ENCODE data around the gene EMILIN3.

Gene EMILIN3, protein sequence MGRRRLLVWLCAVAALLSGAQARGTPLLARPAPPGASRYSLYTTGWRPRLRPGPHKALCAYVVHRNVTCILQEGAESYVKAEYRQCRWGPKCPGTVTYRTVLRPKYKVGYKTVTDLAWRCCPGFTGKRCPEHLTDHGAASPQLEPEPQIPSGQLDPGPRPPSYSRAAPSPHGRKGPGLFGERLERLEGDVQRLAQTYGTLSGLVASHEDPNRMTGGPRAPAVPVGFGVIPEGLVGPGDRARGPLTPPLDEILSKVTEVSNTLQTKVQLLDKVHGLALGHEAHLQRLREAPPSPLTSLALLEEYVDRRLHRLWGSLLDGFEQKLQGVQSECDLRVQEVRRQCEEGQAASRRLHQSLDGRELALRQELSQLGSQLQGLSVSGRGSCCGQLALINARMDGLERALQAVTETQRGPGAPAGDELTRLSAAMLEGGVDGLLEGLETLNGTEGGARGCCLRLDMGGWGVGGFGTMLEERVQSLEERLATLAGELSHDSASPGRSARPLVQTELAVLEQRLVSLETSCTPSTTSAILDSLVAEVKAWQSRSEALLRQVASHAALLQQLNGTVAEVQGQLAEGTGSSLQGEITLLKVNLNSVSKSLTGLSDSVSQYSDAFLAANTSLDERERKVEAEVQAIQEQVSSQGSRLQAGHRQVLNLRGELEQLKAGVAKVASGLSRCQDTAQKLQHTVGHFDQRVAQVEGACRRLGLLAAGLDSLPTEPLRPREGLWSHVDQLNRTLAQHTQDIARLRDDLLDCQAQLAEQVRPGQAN

DNA sequence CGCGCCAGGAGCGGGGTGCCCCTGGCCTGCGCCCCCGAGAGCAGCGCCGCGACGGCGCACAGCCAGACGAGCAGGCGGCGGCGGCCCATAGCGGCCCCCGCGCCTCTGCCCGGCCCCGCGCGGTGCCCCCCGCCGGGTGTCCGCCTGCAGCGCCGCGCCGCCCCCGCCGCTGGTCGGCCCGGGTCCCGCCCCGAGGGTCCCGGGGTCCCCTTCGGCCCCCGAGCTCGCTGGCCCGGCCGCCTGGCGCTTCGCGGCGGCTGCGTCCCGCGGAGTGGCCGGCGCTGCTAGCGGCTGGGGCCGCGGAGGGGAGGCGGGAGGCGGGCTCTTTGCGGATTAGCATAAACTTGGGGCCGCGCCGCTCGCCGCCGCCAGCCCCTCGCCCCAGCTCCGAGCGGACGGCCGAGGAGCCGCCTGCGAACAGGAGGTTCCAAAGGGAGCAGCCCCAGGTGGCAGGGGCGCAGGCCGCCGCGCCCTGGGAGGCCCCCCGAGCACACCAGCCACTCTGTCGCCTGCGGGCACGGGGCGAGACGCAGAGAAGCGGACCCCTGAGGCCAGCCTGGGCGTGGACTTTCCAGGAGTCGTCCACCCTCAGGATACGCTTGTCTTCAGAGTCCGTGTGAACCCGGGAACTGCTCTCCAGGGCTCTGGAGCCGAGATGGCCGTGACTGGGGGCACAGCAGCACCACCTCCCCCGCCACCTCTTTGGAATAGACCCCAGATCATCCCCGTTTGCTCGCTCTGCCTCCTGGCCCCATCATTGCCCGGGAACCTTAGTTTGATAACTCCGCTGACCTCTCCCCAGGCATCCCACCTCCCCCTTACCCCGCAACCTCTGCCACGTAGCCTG, at the start of gene EMILIN3:
Gene EMILIN3, minus strand, starts transcription at position 273 of the 847 bp plus-strand sequence. Its CDS starts 184 bp downstream, at position 89.
- no peak for DNase-seq (ENCODE audit: low read depth, low spot score)

DNA sequence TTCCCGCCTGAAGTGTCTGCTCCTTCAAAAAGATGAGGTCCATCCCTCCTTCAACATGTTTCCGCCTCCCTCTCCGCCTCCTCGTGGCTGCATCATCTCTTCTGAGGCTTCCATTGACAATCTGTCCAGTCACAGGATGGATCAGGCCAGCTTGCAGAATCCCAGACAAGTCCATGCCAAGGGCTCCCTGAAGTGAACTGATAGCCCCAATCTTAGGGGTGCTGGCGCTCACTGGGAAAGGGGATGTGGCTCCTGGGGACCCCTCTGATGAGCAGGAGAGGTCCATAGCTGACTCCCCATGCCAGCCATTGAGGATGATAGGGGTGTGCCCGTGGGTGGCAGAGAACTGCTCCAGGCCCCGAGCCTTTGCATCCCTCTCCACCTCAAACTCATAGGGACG, 48.6 kb upstream of the EMILIN3 start:
- no peak for DNase-seq (ENCODE audit: low read depth, low spot score)

DNA sequence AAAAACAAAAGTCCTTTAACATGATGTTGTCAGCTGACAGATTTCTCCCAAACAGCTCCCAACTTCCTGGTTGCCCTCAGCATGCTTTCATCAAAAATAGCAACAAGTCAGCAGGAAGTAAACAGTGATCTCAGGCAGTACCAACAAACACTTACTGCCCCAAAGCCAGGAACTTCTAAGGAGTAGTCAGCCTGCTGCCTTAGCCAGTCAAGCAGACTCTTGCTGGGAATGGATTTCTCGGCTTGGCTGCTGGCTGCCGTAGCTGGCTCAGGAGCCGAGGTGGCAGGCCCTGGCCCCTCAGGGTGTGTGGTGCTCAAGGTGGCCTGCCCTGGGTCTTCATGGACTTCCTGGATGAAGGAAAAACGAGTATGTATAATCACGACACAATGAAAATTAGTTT, 46.6 kb upstream of the EMILIN3 start:
- DNase-seq (ENCODE audit: low read depth, low spot score), result no peak

DNA sequence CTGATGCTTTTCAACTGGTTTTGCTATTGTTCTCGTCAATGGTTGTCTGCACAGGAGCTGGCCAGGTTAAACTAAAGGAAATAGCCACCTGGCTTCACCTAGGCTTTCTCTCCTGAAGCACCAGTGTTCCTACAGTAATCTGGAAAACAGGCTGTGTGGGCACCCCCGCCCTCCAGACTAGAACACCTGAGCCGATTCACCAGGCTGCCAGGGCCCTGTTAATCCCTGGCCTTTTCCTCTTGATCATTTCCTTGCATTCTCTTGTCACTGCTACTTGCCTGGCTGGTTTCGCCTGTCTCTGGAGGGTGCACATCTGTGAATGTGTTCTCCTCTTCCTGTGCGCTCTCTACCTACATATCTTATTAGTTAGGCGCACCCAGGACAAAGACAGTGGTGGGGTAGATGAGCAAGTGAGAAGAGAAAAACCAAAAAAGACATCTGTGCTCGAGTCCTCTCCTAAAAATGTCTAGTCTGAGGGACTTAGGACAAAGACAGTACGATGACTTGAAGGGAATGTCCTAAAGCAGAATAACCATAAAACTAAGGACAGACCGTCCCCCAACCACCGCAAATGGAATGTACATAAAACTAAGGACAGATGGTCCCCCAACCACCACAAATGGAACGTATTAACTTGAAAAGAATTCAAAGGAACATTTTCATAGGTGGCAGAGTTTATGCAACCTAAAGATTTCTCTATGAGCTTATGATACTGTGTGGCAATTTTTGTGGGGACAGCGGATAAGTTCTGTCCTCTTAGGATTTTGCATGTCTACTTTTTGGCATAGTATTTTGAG, 45.9 kb upstream of the EMILIN3 start:
- no peak for DNase-seq (ENCODE audit: low read depth, low spot score)

DNA sequence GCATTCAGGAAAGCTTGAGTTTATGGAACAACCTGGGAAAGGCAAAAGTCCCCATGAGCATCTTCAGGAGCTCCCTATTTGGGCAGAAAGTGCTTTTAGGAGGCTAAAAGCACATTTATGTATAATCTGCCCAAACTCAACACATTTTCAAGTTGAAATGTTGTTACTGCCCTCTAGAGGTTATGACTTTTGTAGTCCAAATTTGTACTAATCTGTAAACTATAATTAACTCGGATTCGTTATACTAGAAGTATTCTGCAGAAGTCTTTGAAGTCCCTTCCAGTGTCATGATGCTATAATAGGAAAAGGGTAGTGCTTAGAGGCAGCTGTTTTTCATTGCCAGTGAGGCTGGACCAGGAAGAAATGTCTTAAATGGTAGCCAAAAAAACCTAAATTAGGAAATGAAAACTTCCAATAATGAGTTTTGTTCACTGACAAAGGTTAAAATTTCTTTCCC, 44.8 kb upstream of the EMILIN3 start:
- no peak for DNase-seq (ENCODE audit: low read depth, low spot score)

DNA sequence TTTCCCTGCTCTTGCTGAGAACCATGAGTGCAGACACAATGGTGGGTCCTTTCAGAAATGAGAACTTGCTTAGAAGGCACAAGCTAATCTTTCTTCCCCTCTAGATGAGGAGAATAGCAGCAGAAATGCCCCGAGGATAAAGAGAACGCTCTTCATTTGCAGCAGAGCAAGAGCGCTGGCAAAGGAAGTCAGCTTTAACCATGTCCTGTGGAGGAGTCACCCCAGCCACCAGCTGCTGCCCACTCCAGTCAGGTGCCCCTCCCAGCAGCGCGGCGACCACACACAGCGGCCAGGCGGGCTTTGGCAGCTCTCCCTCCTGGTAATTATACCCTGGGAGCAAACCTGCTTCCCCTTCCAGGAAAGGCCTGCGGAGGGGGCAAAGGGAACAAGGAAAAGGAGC, 42.4 kb upstream of the EMILIN3 start:
- no peak for DNase-seq (ENCODE audit: low read depth, low spot score)

DNA sequence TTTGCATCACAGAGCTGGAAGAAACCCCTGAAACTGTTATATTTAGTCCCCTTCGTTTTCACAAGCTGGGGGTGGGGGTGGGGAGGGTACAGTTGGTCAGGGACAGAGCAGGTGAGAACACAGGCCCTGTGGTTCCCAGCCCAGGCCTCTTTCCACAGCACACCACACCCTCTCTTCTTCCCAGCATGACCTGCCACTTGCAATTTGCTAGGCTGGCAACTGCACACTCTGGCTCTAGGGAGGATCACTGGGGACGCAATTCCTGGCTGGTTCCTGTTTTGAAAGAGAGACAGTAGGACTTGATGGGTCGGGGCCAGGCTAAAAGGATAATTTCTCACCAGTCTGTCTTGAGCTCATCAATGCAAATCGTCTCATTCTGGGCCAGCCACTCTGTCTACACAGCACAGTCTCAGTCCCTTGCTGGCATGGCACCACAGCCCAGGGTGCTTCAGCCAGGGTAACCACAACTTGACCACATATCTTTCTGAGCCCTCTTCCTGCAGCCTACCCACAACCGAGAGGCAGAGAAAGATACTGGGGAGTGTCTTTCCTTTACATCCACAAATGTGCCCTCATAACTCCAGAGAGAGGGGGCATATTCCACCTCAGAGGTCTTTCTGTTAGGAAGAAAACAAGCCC, 41.7 kb upstream of the EMILIN3 start:
- DNase-seq (ENCODE audit: low read depth, low spot score), result no peak

DNA sequence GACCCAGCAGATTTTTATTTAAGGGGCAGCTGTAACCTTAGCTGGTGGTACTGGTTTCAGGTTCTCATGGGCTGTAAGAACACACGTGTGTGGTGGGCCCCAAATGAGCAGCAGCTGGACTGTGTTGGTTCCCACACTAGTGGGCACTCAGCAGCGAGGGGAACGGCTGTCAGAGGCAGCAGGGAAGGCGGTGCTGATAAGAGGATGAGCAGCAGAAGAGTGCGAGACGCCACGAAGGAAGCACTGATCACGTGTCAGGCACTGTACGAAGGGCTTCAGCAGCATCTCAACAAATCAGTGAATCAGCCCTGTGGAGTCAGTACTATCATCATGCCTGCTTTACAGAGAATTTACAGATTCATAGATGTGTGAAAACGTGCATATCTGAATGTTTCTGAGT, 41.0 kb upstream of the EMILIN3 start:
- DNase-seq (ENCODE audit: low read depth, low spot score), result no peak

DNA sequence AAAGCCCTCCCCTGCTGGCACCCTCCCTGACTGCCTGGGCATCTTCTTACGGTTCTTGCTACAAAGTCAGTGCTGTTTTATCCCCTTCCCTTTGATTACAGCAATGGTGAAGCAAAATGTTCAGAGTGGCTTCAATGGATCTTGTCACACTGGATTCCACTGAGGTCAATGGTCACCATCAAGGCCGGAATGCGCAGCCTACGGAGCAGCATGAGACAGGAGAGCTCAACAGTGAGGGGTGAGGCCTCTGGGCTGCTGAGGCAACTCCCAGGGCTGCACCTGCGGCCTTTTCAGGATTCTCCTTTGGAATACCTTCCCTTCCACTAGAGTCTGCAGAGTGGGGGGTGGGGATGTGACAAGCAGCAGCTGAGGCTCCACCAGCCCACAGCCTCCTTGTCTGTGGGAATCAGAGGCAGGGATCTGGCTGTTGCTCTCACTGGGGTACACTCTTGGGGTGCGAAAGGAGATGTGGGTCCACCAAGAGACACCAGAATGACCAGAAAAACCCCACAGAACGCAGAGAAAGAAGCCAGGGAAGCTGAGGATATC, 40.4 kb upstream of the EMILIN3 start:
- DNase-seq (ENCODE audit: low read depth, low spot score), result no peak

DNA sequence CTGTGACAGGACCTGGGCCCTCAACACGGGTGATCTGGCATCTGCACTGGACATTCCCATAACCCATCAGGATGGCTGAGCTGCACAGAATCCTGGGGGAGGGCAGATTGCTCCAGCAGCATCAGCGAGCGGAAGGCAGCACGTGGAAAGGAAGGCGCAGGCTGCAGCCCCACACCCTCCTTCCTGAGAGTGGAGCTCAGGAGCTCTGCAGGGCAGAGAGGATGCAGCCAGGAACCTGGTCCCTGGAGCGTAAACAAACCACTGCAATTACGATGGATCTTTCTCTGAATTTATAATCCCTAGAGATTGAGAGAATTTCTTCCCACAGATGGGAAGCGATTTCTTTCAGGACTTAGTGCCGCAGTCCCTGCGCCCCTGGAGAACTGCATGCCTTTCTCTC, 39.7 kb upstream of the EMILIN3 start:
- no peak for DNase-seq (ENCODE audit: low read depth, low spot score)

DNA sequence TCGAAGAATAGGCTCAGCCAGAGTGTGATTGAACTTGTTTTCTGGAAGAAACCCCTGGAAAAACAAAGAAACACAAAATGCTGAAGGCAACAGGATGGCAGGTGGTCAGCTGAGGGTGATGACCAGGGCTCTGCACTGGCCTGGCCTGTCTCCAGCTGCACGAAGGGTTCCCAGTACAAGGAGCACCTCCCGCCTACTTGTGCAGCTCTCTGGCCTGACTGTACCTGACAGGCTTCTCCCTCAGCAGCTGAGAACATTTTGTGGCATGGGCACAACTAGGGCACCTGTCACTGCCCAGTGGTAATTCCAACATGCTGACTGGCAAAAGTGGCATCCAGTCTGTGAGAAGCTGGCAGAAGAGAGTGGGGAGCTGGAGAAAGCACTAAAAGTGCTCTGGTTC, 38.8 kb upstream of the EMILIN3 start:
- no peak for DNase-seq (ENCODE audit: low read depth, low spot score)

DNA sequence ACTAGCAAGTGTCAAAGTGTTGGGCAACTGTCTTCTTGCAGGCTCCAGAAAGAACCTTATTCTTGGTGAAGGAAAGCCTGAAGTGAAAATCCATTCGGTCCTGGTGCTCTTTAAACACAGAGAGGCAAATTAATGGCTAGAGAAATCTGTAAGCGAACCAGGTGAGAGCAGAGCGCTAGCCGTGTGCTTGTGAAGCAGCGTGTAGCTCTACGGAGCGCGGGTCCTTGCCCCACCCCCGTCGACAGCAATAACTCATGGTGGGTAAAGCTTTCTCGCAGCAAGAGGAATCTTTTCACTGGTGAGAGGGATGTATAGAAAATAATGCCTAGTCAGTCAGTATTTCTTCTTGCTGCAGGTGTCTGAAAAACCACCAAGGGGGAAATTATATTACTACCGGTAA, 37.0 kb upstream of the EMILIN3 start:
- no peak for DNase-seq (ENCODE audit: low read depth, low spot score)

DNA sequence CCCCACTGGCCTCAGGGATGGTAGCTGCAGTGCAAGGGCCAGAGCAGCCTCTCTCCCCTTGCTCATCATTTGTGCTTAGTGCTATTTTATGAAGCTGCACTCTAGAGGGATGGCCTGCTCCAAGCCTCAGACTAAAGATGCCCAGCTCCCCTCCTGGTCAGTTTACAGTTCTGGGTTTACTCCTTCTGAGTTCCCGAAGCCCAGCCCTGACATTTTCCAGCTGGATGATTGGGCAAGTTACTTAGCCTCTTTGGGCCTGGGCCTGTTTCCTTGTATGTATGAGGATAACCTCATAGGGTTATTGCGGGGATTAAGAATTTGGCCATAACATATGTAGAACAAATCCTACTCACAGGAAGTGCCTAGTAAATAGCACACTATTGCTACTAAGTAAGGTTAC, 31.8 kb upstream of the EMILIN3 start:
- DNase-seq (ENCODE audit: low read depth, low spot score), result no peak

DNA sequence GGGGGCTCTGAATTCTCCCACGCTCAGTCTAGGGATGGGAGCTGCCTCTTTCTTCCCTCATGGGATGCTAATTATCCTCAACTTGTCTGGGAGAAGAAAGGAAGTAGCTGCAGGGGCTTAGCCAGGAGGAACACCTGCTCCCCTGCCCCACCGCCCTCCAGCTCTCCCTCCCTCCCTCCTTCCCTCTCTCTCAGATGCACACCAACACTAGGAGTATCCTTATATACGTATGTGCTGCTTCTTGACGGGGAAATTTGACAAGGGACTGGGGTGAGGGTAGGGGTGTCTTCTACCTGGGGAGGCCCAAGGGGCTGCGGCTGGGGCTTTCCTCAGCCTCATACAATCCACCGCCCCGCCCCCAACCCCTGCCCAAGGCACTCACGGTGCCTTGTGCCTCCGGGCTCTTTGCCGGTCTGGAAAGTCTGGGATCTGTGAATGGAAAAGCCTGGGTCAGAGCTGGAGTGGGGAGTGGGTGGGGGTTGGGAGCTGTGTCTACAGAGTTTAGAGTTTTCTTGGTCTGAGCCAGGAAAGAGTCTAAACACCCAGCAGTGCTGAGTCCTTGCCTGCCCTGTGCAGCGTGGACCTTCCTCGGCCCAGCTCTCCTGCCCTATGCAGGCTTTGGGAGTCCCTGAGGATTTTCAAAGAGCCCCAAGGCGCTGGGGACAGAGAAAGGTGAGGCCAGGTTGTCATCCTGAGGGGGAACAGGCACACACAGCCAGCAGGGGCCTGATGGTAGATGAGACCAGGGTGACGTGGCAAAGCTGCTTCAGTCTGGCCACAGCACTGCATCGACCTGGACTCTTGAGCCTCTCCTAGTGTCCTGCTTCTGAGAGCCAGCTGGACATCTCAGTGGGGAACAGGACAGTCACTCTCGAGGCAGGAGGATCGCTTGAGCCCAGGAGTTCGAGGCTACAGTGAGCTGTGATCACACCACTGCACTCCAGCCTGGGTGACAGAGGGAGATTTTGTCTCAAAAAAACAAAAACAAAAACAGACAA, 29.3 kb upstream of the EMILIN3 start:
- DNase-seq (ENCODE audit: low read depth, low spot score), result no peak

DNA sequence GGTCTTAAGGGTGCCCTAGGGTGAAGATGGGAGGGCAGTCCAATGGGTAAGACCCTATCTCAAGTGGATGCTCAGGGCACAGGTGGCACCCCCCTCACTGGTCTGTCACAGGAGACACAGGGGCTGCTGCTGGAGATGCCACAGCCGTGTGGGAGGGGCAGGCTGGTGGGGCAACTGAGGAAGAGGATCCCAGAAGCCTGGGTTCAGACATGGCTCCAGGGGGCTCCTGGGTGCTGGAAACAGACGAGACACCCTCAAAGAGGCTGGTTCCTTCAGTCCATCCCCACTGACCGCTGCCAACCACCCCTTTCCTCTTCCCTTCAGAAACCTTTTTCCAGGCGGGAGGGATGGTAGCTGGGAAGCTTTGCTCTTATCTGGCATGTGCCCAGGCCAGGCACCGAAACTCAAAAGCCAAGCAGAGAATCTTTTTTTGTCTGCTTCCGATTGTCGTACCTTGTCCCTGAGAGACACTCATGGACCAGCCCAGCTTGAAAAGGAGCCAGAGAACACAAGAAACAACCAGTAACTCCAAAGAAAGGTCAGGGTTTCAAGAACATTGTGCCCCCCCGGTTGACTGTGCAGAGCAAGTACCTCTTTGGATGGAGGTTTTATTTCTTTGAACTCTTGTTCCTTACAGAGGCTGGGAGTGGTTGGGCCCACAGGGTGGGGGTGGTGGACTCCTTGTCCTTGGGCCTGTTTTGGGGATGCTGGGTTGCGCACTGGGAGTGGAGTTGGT, 28.5 kb upstream of the EMILIN3 start:
- no peak for DNase-seq (ENCODE audit: low read depth, low spot score)

DNA sequence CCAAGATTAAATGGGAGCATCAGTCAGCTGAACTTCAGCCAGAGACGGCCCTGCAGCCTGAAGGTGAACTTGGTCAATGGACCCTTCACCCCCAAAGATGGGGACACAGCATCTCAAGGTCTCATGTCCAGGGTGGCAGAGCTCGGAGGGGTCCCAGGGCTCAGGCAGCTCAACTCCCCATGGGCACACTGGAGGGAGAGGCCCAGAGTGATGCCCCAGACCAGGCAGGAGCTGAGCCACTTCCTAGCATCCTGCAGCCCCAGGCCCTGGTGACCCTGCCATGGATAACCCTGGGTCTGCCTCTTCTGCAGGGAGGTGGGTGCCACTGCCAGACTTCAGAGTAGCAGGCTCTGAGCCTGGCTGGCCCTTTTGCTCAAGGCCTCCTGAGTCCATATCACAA, 27.5 kb upstream of the EMILIN3 start:
- DNase-seq (ENCODE audit: low read depth, low spot score), result no peak

DNA sequence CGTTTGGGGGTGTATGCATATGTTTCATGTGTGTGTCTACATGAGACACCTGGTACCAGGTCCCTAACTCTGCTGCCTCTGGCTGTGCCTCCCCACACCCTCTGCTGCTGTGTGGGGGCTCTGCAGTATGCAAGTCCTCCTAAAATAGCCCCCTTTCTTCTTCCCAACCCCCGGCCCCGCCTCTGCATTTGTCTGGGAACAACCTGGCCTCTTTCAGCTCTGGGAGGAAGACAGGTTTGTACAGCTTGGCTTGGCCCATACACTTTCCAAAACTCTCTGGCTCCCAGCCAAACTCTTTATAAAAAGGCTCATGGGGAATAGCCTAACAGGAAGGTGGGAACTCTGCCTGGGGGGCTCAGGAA, 27.1 kb upstream of the EMILIN3 start:
- no peak for DNase-seq (ENCODE audit: low read depth, low spot score)

DNA sequence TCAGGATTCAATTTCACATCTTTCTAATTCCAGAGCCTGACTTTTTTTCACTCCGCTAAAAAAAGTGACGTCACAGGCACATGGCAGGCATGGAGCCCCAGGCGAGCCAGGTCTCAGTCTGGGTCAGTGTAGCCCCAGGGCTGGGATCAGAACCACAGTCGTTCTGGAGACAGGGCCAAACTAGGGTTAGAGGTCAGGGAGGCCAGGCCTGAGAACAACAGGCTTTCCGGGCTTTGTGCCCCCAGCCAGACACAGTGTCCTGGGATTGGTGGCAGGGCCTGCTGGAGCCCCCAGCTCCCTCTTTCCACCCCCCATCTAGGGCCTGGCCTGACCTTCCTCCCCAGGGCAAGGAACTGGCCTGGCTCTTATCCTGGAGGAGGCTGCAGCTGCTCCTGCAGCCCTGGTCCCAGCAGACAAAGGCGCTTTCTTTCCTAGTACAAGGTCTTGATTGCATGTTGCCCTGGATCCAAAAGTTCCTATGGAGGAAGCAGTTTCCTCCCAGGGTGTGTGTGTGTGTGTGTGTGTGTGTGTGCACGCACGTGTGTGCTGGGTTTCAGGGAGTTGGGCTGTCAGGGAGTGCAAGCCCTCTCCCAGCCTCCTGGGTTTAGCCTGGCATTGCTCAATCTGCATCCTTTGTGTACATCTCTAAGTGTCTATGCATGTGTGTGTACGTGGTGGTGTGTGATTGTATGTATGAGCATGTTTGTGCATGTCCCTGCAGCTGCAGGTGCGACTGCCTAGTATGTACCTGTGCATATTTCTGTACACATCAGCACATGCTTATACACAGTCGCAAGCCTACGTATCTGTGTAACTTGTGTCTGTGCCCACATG, 26.5 kb upstream of the EMILIN3 start:
- no peak for DNase-seq (ENCODE audit: low read depth, low spot score)

Data from activated naive CD8-positive, alpha-beta T cell treated with anti-CD3 and anti-CD28 coated beads, Interleukin-2, amount 50 U/mL, for 16 hours (primary cell).